Measurements from ENCODE around the gene PPP1R15B. TPM values are rescaled to one million over a fixed set of nuclear protein-coding genes. Genes with fewer than 3 reads are reported as not detected.

PPP1R15B gene
- total and polyA plus RNA-seq, 8 donors: 31.8 to 53.0 (median 39.3) TPM

DNA sequence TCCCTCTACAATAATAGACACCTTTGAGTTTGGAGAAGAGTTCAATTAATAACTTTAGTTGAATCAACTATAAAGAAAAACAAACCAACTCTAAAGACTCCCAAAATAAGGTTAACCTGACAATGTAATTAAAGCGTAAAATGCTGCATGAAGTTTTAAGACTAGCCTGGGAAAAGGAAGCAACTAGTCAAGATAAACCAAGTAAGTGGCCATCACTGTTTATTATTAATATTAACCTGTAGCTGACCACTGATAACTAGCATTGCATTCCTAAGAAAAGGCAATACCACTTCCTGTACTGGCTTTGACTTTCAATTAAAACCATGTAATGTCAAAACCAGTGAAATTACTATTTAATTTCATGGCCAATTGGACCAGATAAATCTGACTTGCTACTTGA lies 3.0 kb downstream of the PPP1R15B start:
- TF ChIP-seq, protein P1, sequence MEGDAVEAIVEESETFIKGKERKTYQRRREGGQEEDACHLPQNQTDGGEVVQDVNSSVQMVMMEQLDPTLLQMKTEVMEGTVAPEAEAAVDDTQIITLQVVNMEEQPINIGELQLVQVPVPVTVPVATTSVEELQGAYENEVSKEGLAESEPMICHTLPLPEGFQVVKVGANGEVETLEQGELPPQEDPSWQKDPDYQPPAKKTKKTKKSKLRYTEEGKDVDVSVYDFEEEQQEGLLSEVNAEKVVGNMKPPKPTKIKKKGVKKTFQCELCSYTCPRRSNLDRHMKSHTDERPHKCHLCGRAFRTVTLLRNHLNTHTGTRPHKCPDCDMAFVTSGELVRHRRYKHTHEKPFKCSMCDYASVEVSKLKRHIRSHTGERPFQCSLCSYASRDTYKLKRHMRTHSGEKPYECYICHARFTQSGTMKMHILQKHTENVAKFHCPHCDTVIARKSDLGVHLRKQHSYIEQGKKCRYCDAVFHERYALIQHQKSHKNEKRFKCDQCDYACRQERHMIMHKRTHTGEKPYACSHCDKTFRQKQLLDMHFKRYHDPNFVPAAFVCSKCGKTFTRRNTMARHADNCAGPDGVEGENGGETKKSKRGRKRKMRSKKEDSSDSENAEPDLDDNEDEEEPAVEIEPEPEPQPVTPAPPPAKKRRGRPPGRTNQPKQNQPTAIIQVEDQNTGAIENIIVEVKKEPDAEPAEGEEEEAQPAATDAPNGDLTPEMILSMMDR (IDR thresholded peaks at IDR 0.05): no peak
- H3K27ac ChIP-seq: peak overlapping the region in 1 of 2 donors; percentile 95
- H3K36me3 ChIP-seq: peaks cover 3 to 28% of the 10 kb centered on the region in 2 donors
- no peaks in the 10 kb centered on the region for H3K9me3 ChIP-seq
- peaks cover 12 to 50% of the 10 kb centered on the region in 2 donors for H3K4me1 ChIP-seq
- DNase-seq (no peak), ATAC-seq (no peak)
- intact Hi-C loops (cut with DNase I): no loop called here
- H3K4me3 ChIP-seq: peak overlapping the region; percentile 93 to 97
- H3K27me3 ChIP-seq: no peaks in the 10 kb centered on the region

DNA sequence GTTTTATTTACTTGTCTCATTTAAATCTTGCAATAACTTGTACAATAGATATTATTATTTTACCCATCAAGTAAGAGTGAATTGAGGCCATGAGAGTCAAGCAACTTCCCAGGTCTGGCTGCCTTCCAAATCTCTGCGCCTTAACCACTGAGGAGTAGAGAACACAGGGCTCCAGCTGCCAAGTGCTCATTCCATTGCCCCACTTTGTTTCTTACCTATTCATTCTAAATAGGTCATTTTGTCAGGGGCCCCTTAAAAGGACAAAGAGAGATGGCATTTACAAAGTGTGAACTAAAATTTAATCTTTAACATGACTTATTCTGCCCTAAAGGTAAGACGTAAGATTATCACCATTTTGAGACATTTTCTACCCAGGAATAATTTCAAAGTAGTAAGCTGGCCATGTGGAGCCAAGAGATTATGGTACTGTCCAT lies 3.5 kb downstream of the PPP1R15B start:
- Histone ChIP-seq H3K27me3 (no peaks in the 10 kb centered on the region), H3K9me3 (no peaks in the 10 kb centered on the region), H3K4me3 (peak overlapping the region; percentile 93 to 97), H3K36me3 (peaks cover 3 to 34% of the 10 kb centered on the region in 2 donors), H3K27ac (peak overlapping the region in 1 of 2 donors; percentile 7), H3K4me1 (peaks cover 12 to 45% of the 10 kb centered on the region in 2 donors)
- ATAC-seq: peak; percentile 11
- TF ChIP-seq, protein P1 (IDR thresholded peaks at IDR 0.05): no peak
- intact Hi-C loops (cut with DNase I): no loop called here
- DNase-seq: peak in 2 of 4 donors; percentile 72 to 79

DNA sequence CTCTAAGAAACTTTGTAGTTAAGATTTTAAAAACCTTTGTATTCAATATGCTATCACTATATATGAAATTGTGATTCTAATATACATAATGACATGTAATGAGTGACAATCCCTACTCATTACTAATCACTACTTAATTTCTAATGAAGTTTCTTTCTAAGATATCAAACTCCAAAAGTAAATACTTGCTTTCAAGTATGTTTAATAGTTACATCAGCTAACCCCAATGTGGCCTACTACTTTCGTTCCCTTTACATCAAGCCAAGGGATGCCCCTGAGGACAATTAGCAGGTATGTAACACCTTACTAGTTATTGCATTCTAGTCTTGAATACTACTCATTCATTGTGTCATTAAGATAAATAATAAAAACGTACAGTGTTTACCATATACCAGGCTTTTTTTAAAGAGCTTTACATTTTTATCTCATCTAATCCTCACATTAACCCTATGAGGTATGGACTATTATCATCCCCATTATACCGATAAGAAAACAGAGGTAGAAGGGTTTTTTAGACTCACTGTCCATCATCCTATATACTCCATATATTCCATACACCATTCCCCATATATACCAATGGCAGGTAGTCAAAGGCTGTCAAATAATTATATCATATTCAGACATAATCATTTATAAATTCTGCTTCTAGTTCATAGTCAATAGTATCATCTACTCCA lies 4.2 kb downstream of the PPP1R15B start:
- ATAC-seq (no peak), DNase-seq (no peak)
- peaks cover 3 to 40% of the 10 kb centered on the region in 2 donors for H3K36me3 ChIP-seq
- TF ChIP-seq, protein P1 (IDR thresholded peaks at IDR 0.05): no peak
- H3K27ac ChIP-seq: peak overlapping the region in 1 of 2 donors; percentile 7
- H3K4me1 ChIP-seq: peaks cover 12 to 39% of the 10 kb centered on the region in 2 donors
- intact Hi-C loops (cut with DNase I): no loop called here
- no peaks in the 10 kb centered on the region for H3K9me3 ChIP-seq
- H3K27me3 ChIP-seq: no peaks in the 10 kb centered on the region
- peak overlapping the region; percentile 93 to 97 for H3K4me3 ChIP-seq

DNA sequence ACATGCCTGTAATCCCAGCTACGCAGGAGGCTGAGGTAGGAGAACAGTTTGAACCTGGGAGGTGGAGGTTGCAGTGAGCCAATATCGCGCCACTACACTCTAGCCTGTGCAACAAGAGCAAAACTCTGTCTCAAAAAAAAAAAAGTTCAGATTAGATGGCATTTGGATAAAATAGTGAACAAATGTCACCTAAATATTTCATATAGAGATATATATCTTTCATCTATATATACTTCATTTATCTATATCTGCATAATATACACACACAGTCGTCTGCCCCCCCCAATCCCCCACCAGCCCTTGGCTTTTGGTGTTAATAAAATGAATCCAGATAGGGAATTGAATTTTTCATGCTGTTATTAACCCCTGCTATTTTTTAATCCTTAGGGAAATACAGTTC lies 5.0 kb downstream of the PPP1R15B start:
- ATAC-seq (no peak), DNase-seq (no peak)
- Histone ChIP-seq H3K36me3 (peaks cover 3 to 48% of the 10 kb centered on the region in 2 donors), H3K4me1 (peaks cover 12 to 35% of the 10 kb centered on the region in 2 donors), H3K27ac (no peak overlapping the region), H3K4me3 (peak overlapping the region; percentile 93 to 97), H3K9me3 (no peaks in the 10 kb centered on the region), H3K27me3 (no peaks in the 10 kb centered on the region)
- intact Hi-C loops (cut with DNase I): no loop called here
- TF ChIP-seq, protein P1 (IDR thresholded peaks at IDR 0.05): no peak

DNA sequence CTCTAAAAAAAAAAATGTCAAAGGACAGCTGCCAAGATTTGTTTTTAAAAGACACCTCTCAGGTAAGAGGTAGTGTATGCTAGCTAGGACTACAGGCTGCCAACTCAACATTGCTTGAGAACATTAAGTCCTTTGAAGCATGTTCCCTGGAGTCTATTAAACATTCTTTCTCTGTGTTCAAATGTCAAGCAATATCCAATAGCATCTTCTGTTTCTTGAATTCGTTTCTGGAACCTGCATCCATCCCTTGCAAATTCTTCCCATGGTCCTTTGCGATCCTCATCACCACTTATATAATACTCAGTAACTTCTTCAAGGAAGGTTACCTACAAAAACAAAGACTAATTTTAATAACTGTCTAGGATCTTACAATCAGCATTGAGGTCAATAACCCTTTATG lies 5.6 kb downstream of the PPP1R15B start:
- no peak for DNase-seq
- Histone ChIP-seq H3K4me3 (peak overlapping the region in 1 of 2 donors; percentile 97), H3K4me1 (peaks cover 12 to 35% of the 10 kb centered on the region in 2 donors), H3K27me3 (no peaks in the 10 kb centered on the region), H3K36me3 (peaks cover 3 to 55% of the 10 kb centered on the region in 2 donors), H3K9me3 (no peaks in the 10 kb centered on the region), H3K27ac (no peak overlapping the region)
- TF ChIP-seq, protein P1 (IDR thresholded peaks at IDR 0.05): no peak
- ATAC-seq: no peak
- intact Hi-C loops (cut with DNase I): no loop called here
